Fibroblast of skin of left quadriceps (primary cell): ENCODE measurements around the gene FGF14.
"Not testable (repeated sequence)": the region's sequence is repeated elsewhere in the genome, so short reads cannot be mapped to it uniquely, and the experiment has no call there.

Experiments used
- DNase-seq, 2 experiments: peaks; one replicate each; pipeline ENCODE4 v3.0.0-alpha.2; 2013; ENCODE audit warnings: low read depth in 2 of 2

The FGF14 gene

DNA sequence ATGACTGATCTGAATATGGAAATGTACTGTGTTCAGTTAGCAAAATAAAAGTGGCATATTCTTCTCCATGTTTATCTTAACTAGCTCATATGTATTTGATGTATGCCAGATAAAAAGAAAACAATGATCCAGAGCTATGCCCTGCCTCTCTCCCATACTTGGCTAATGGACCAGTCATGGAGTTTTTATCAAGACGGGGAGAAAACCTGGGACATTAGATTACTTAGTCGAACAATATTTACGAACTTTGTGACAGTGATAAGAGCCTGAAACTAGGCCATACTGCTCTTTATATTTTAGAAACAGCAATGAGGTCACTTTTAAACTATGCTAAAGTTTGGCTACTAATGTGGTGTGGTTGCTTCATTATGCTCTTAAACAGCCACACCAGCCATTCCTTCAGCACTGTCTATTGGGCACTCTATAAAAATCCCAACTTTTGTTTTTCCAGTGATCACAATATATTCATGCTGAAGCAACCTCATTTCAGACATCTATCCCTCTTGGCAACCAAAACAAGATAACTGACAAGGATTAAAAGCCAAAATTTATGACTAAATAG, 265.0 kb downstream of the FGF14 start:
- DNase-seq, result no peak

DNA sequence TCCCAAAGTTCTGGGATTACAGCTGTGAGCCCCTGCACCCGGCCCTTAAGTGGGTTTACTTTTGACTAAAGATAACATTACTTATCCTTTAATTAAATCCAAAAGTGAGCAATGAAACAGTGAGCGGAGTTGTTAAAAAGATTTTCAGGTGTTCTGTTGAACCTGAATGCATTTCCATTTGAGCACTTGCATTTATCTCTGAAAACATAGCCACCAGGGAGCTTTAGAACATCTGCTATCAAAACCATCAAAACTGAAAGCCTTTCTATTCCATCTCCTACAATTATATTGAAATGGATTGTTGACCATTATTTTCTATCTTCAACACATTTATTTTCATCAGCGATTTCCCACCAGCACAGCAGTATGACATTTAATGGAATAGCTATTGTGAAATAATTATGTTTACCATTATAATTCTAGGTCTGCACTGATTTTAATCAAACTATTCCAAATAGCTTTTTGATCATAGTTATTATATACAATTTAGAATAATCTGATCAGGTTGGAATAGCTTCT, 269.0 kb downstream of the FGF14 start:
- DNase-seq, result no peak

DNA sequence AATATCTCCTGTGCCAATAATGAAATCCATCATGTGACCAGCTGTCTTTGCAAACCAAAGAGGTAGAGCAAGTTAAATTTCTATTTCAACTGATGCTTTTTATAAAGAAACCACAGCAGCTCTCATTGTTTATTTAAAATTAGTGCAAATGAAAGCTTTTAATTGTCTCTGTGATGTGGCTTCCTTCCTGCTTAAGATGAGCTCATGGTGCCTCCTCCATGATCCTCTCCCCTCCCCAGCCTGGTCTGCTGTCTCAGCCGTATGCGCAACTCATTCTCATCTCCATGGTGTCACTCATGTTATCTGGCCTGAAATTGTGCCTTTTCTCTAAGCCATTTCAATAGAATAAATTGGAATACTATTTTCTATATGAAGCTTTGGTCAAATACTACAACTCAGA, 270.6 kb downstream of the FGF14 start:
- DNase-seq, result no peak

GRCh38 chr13:102128216-102128810, 273.5 kb downstream of the FGF14 start:
- DNase-seq, result peak; percentile 3 to 4

DNA sequence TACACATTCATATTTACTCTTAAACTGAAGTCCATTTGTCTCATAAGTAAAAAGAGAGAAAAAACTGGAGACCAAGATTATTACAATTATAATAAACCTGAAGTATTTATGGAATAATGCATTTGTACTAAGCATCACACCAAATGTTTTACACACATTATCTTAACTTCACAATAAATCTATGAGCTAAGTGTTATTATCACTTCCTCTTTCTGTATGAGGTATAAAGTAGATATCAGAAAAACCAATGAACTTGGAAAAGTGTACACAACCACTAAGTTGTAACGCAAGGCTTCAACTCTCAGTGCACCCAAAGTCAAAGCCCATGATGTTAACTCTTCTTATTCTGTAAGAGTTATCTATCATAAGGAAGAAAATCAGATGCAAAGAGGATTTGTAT, 274.7 kb downstream of the FGF14 start:
- no peak for DNase-seq

DNA sequence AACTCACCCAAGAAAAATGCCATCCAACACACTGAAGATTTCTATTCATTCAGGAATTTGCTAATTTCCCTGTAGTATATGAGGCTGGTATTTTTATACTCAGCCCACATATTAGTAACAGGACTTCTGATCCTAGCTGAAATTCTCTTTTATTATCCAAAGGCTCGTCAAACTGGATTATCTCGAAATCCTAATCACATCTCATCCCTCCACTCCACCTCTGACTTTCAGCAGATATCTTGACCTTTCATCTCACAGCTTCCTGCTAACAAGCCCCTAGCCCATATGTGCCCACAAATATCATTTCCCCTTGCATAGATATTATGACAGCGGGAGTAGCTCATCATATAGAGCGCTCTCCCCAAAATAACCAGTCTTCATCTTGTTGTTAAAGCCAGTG, 279.7 kb downstream of the FGF14 start:
- DNase-seq, result no peak

DNA sequence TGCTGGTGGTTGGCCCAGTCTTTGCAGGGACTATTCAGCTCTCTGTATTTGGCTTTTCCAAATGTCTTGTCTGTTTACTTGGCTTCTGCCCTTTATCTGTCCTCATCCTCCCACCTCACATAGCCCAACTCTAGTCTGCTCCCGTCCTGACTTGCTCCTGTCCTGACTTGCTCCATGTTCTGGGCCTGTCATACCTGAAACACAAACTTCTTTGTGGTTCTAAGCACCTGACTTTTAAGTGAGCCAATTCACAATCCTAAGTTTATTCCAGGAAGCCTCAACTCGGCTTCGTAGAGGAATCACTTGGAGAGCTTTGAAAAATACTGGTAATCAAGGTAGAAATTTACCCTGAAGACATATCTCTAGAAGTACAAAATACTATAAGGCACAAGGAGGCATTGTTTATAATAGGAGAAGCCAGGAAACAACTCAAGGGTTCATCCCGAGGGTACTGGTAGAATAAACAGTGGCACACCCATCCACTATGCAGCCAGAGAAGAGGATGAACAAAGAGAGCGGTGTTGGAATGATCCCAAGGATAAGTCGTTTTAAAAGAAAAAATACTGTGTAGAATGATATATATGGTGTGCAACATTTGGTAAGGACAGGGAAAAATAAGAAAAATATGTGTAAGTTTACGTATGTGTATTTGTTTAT, 284.5 kb downstream of the FGF14 start:
- DNase-seq, result no peak

- DNase-seq, result no peak
These were observed 298.4 kb downstream of the FGF14 start for GRCh38 chr13:102103469-102103868.

GRCh38 chr13:102100234-102100633, 301.6 kb downstream of the FGF14 start:
- DNase-seq, result no peak

GRCh38 chr13:102097708-102098107, 304.1 kb downstream of the FGF14 start:
- no peak for DNase-seq

- DNase-seq, result not testable (repeated sequence)
These were observed 308.6 kb downstream of the FGF14 start for GRCh38 chr13:102093288-102093687.

GRCh38 chr13:102091231-102091630, 310.6 kb downstream of the FGF14 start:
- no peak for DNase-seq

GRCh38 chr13:102090532-102090931, 311.3 kb downstream of the FGF14 start:
- DNase-seq, result no peak

DNA sequence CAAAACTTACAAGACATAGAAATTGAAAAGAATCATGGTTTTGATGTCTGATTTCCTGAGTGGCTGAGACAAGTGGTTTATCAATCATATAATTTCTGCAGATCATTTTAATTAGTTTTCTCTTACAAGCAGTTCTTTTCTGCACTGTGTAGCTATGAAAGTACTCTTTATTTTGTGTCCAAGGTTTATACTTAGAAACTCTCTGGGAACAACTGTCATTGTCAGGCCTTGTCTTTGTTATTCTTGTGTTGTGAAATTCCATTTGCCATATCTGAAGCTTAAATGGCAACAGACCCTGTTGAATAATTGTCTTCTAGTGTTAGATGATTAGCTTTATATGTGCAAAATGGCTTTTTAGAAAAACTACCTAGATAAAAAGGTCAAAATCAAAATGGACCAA, 312.1 kb downstream of the FGF14 start:
- DNase-seq, result no peak

DNA sequence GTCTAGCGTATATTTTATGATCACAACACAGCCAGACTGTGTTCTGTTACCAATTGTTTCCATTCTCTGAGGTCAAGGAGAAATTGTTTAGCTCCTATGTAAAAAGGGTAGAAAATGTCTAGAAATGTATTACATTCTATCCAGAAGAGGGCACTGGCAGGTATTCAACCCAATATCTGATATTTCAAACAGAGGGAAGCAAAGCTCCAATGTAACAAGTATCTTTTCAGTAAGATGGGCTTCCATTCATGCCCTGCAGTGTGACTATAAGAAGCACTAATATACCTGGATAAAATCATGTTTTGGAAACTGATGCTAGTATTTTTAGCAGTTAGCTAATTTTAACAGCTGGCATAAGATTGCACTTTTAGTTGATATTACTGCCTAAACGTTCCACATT, 312.7 kb downstream of the FGF14 start:
- no peak for DNase-seq

DNA sequence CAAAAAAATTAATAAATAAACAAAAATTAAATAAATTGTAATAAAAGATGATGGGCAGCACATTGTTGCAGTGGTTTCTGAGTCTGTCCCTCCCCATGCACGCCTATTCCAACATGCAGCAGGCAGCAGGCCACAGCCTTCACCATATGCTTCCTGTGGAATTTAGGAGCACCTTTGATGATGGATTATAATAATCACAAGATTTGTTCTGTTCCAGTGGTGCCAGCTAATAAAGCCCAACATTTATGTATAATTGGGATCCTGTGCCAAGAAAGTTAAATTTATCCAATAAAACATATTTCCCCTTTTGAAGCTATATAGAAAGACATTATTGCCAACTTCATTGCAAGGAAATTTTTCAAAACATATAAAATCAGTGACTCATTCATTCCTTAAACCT, 328.6 kb downstream of the FGF14 start:
- DNase-seq, result no peak

DNA sequence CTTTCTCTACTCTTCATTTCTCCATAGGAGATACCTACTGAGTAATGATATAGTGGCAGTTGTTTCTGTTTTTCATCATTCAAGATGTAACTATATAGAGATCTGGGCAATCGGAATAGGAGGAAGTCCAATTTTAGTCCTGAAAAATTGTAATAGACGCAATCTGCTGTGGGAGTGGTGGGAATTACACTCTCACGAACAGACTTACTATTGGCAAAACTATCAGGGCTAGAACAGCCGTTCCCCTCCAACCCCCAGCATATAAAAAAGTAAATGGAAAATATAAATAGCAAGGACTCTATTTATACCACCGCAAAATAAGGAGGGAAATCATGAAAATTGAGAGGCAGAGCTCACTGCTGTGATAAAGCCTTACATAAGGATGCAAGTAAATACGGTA, 330.1 kb downstream of the FGF14 start:
- DNase-seq, result no peak

DNA sequence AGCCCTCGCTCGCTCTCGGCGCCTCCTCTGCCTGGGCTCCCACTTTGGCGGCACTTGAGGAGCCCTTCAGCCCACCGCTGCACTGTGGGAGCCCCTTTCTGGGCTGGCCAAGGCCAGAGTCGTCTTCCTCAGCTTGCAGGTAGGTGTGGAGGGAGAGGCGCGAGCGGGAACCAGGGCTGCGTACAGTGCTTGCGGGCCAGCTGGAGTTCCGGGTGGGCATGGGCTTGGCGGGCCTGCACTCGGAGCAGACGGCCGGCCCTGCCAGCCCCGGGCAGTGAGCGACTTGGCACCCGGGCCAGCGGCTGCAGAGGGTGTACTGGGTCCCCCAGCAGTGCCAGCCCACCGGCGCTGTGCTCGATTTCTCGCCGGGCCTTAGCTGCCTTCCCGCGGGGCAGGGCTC, 333.5 kb downstream of the FGF14 start:
- not testable (repeated sequence) for DNase-seq

DNA sequence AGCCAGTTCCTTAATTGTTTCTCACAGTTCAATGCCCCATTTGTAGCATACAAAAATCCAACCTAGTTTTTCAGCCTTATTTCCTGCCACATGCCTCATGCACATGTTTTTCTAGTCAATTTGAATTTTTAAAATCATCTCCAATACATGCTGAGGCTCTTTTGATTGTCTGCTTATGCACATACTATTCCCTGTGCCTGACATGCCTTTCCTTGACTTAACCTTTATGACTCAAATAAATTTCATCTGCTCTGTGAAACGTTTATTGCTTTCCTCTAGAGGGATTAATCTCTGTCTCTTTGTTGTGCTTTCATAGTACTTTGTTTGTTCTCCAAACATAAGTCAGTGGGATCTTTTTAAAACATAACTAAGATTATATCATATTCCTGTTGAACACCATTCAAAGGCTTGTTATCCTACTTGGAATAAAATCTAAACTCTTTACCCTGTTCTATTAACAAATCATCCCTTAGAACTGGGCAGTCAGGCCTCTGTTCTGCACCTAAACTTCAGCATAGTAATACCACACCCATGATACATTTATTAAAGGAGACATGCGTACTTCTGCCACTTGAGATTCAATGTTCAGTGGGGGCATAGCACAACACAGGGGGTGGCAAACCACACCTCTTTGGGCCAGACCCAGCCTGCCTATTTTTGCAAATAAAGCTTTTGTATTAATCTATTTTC, 346.6 kb downstream of the FGF14 start:
- no peak for DNase-seq

- no peak for DNase-seq
These were observed 352.0 kb downstream of the FGF14 start for GRCh38 chr13:102049853-102050252.

GRCh38 chr13:102045731-102046130, 356.1 kb downstream of the FGF14 start:
- DNase-seq, result no peak

DNA sequence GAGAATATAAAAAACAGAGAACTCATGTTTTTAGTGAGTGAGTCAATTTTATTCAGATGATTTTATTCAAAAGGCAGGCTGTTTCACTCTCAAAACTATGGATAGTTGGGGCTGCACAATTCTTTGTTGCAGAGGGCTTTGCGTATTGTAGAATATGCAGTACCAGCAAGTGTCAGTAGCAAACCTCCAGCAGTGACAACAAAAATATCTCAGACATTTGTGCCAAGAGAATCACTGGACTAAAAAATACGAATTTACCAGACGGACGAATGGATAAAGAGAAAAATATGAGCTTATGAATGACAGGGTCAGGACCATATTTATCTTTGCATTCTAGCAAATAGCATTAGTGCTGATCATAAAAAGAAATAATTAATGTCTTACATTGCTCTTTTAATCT, 359.1 kb downstream of the FGF14 start:
- no peak for DNase-seq

DNA sequence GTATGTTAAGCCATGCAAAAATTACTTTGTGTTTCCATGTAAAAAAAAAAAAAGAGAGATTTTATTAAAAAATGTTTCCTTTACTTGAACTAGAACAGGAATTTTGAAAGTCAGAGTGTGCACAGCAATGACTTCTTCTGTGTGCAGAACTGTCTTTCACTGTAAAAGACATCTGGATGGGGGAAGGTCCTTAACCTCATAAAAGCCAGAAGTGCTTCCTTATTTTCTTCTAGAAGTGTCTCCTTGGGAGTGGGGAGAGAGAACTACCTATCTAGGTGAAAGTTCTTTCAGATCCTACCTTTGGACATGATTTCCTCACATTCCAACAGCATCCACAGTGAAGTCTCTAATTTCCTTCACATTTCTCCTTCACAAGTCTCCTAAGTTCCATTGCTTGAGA, 360.3 kb downstream of the FGF14 start:
- DNase-seq, result no peak
